ENCODE measurements around the gene GLG1.

DNA sequence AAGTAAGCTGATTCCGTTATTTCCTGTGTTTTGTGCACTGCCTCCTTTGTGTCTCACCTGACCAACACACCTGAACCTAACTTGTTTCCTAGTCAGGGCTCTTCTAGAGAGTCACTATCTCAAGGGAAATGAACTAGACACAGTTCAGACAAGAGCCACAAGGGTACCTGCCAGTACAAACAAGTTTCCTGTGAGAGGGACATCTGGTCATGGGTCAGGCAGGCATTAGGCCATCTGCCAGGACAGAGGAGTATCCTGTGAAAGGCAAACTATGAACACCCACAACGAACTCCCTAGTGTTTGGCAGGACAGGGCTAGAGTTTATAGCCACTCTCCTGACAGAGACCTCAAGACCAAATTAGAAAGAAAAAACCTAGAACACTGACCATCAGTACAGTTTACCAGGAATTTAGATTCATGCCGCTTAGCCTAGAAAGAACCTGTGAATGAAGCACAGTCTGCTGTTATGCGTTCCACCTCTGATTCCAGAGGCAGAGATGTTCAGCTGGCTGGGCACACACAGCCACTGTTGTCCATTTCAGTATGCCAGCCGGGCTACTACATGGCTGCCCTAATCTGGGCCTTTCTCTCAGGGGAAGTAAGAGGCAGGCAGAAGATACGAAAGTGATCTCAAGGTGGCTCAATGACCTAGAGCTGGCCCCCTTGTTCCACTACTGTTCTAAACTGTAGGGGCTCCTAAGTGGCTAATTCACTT, 20.7 kb upstream of the GLG1 start:
- TF ChIP-seq YY1 (IDR thresholded peaks at IDR 0.05): peak; percentile 88
- TF ChIP-seq JUND (IDR thresholded peaks at IDR 0.05): no peak
- TF ChIP-seq, protein P1, sequence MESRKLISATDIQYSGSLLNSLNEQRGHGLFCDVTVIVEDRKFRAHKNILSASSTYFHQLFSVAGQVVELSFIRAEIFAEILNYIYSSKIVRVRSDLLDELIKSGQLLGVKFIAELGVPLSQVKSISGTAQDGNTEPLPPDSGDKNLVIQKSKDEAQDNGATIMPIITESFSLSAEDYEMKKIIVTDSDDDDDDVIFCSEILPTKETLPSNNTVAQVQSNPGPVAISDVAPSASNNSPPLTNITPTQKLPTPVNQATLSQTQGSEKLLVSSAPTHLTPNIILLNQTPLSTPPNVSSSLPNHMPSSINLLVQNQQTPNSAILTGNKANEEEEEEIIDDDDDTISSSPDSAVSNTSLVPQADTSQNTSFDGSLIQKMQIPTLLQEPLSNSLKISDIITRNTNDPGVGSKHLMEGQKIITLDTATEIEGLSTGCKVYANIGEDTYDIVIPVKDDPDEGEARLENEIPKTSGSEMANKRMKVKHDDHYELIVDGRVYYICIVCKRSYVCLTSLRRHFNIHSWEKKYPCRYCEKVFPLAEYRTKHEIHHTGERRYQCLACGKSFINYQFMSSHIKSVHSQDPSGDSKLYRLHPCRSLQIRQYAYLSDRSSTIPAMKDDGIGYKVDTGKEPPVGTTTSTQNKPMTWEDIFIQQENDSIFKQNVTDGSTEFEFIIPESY (IDR thresholded peaks at IDR 0.05): no peak
- TF ChIP-seq, protein P2, sequence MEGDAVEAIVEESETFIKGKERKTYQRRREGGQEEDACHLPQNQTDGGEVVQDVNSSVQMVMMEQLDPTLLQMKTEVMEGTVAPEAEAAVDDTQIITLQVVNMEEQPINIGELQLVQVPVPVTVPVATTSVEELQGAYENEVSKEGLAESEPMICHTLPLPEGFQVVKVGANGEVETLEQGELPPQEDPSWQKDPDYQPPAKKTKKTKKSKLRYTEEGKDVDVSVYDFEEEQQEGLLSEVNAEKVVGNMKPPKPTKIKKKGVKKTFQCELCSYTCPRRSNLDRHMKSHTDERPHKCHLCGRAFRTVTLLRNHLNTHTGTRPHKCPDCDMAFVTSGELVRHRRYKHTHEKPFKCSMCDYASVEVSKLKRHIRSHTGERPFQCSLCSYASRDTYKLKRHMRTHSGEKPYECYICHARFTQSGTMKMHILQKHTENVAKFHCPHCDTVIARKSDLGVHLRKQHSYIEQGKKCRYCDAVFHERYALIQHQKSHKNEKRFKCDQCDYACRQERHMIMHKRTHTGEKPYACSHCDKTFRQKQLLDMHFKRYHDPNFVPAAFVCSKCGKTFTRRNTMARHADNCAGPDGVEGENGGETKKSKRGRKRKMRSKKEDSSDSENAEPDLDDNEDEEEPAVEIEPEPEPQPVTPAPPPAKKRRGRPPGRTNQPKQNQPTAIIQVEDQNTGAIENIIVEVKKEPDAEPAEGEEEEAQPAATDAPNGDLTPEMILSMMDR (IDR thresholded peaks at IDR 0.05; ENCODE audit: low read depth, low read length, missing input control): peak; percentile 47
- TF ChIP-seq, protein P3, sequence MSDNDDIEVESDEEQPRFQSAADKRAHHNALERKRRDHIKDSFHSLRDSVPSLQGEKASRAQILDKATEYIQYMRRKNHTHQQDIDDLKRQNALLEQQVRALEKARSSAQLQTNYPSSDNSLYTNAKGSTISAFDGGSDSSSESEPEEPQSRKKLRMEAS (IDR thresholded peaks at IDR 0.05): peak; percentile 67
